Lower lobe of right lung (tissue), 2 donors: Measurements from ENCODE around the gene RIPK4. TPM values are rescaled to one million over a fixed set of nuclear protein-coding genes. Genes with fewer than 3 reads are reported as not detected.

Experiments used
- ATAC-seq, 2 donors: fragments of 200-7000 bp; cut with Tn5 transposase; one replicate each; pipeline ENCODE4 v1.9.1; 2020 to 2022; ENCODE audit warnings: mild to moderate bottlenecking in 2 of 2, moderate library complexity in 2 of 2
- DNase-seq: peaks from one replicate; pipeline ENCODE4 v3.0.0-alpha.2; 2020
- H3K27ac ChIP-seq: fragments of 200-600 bp; one replicate; pipeline ENCODE4 v1.8.0; 2022
- H3K27me3 ChIP-seq: fragments of 200-600 bp; one replicate; pipeline ENCODE4 v1.8.0; 2022; ENCODE audit warnings: low read depth
- H3K36me3 ChIP-seq: fragments of 200-600 bp; one replicate; pipeline ENCODE4 v1.8.0; 2022; ENCODE audit warnings: mild to moderate bottlenecking
- H3K4me1 ChIP-seq: fragments of 200-600 bp; one replicate; pipeline ENCODE4 v1.8.0; 2022
- H3K4me3 ChIP-seq: fragments of 200-600 bp; one replicate; pipeline ENCODE4 v1.8.0; 2022; ENCODE audit warnings: mild to moderate bottlenecking
- H3K9me3 ChIP-seq: fragments of 200-600 bp; one replicate; pipeline ENCODE4 v1.8.0; 2022
- intact Hi-C: fragments of 100-400 bp; cut with DNase I; formaldehyde crosslinking; loops from one replicate; pipeline ENCODE4 v1.11.0; 2022
- total RNA-seq: library from RNA; stranded (reverse); fragmentation: NEBNext Ultra II Directional; extraction: Animal tissue kit (Norgen Biotek cat#: 25700); gene quantifications from one replicate; pipeline ENCODE4 v1.2.1, GENCODE V29; 2021
- TF ChIP-seq, protein P1 (sequence below): fragments of 200-600 bp; IDR thresholded peaks from one replicate; pipeline ENCODE4 v1.8.0; 2022; ENCODE audit warnings: antibody characterized with exemption, mild to moderate bottlenecking
- donor health status: DM: no; HTN: yes; CAD: no; lungs with severe emphysema.

RIPK4 gene
- total RNA-seq, 1 donor from 2014 or later: 8.7 TPM

- peaks cover 25% of the 10 kb centered on the region for H3K27me3 ChIP-seq
- H3K27ac ChIP-seq: no peak overlapping the region
- TF ChIP-seq, protein P1, sequence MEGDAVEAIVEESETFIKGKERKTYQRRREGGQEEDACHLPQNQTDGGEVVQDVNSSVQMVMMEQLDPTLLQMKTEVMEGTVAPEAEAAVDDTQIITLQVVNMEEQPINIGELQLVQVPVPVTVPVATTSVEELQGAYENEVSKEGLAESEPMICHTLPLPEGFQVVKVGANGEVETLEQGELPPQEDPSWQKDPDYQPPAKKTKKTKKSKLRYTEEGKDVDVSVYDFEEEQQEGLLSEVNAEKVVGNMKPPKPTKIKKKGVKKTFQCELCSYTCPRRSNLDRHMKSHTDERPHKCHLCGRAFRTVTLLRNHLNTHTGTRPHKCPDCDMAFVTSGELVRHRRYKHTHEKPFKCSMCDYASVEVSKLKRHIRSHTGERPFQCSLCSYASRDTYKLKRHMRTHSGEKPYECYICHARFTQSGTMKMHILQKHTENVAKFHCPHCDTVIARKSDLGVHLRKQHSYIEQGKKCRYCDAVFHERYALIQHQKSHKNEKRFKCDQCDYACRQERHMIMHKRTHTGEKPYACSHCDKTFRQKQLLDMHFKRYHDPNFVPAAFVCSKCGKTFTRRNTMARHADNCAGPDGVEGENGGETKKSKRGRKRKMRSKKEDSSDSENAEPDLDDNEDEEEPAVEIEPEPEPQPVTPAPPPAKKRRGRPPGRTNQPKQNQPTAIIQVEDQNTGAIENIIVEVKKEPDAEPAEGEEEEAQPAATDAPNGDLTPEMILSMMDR: no peak
- DNase-seq: no peak
- no peaks in the 10 kb centered on the region for H3K9me3 ChIP-seq
- ATAC-seq: no peak
- H3K4me3 ChIP-seq: no peak overlapping the region
- no peaks in the 10 kb centered on the region for H3K36me3 ChIP-seq
- intact Hi-C loops: no loop called here
- H3K4me1 ChIP-seq: no peaks in the 10 kb centered on the region
Observed at GRCh38 chr21:41729701-41730366, 37.0 kb downstream of the RIPK4 start.

- Histone ChIP-seq H3K9me3 (no peaks in the 10 kb centered on the region), H3K27ac (no peak overlapping the region), H3K4me1 (no peaks in the 10 kb centered on the region), H3K36me3 (no peaks in the 10 kb centered on the region), H3K27me3 (peaks cover 34% of the 10 kb centered on the region), H3K4me3 (no peak overlapping the region)
- ATAC-seq (peak in 1 of 2 donors; percentile 4), DNase-seq (no peak)
- TF ChIP-seq, protein P1: no peak
- intact Hi-C loops: no loop called here
Observed at GRCh38 chr21:41727784-41728763, 38.8 kb downstream of the RIPK4 start.

GRCh38 chr21:41726970-41727783, 39.7 kb downstream of the RIPK4 start:
- Histone ChIP-seq H3K4me1 (no peaks in the 10 kb centered on the region), H3K27me3 (peaks cover 34% of the 10 kb centered on the region), H3K36me3 (no peaks in the 10 kb centered on the region), H3K27ac (no peak overlapping the region), H3K9me3 (no peaks in the 10 kb centered on the region), H3K4me3 (no peak overlapping the region)
- TF ChIP-seq, protein P1: no peak
- ATAC-seq (peak; percentile 61 to 62), DNase-seq (no peak)
- intact Hi-C loops: no loop called here

GRCh38 chr21:41726630-41726969, 40.3 kb downstream of the RIPK4 start:
- no peaks in the 10 kb centered on the region for H3K9me3 ChIP-seq
- no peaks in the 10 kb centered on the region for H3K36me3 ChIP-seq
- H3K27ac ChIP-seq: no peak overlapping the region
- H3K27me3 ChIP-seq: peaks cover 34% of the 10 kb centered on the region
- ATAC-seq (no peak), DNase-seq (no peak)
- TF ChIP-seq, protein P1: no peak
- intact Hi-C loops: no loop called here
- no peaks in the 10 kb centered on the region for H3K4me1 ChIP-seq
- no peak overlapping the region for H3K4me3 ChIP-seq

DNA sequence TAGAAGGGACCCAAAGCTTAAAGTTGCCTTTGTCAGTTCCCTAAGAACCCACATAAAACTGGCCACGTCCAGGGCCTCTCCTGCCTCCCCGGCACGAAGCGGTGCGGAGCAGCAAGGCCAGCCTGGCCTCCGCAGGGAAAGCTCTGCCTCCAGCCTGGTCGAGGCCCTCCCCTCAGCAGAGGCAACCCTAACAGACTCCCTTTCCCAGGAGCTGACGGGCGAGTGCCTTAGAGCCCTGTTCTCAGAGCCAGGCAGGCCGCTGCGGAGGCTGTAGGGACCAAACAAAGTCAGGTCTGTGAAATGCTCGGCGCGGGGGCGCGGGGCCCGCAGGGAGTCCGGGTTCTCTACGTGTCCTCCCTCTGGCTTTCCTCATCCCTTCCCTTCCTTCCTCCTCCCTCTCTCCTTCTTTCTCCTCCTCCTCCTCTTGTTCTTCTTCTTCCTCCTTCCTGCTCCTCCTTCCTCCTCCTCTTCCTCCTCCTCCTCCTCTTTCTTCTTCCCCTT, 40.7 kb downstream of the RIPK4 start:
- intact Hi-C loops: no loop called here
- DNase-seq (no peak), ATAC-seq (peak; percentile 9 to 19)
- Histone ChIP-seq H3K36me3 (no peaks in the 10 kb centered on the region), H3K4me1 (no peaks in the 10 kb centered on the region), H3K9me3 (no peaks in the 10 kb centered on the region), H3K27ac (peak overlapping the region; percentile 31), H3K27me3 (peaks cover 34% of the 10 kb centered on the region), H3K4me3 (peak overlapping the region; percentile 29)
- TF ChIP-seq, protein P1: no peak
